Measurements from ENCODE around the gene TRIM72.

DNA sequence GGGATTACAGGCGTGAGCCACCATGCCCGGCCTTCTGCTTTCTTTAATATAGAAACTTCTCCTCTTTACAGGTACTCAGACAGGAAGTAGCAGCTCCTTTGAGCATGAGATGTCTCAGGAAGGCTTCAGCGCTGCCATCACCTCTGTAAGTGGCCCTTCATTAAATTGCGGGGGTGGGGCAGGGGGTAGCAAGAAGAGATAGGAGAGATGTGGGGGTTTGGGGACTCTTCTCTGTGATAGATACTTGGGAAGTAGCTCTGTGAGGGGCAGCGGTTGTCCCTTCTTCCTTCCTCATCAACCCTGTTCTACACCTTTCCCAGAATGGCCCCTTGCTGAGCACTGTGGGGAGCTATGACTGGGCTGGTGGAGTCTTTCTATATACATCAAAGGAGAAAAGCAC lies 62.7 kb downstream of the TRIM72 start:
- TF ChIP-seq, protein P1, sequence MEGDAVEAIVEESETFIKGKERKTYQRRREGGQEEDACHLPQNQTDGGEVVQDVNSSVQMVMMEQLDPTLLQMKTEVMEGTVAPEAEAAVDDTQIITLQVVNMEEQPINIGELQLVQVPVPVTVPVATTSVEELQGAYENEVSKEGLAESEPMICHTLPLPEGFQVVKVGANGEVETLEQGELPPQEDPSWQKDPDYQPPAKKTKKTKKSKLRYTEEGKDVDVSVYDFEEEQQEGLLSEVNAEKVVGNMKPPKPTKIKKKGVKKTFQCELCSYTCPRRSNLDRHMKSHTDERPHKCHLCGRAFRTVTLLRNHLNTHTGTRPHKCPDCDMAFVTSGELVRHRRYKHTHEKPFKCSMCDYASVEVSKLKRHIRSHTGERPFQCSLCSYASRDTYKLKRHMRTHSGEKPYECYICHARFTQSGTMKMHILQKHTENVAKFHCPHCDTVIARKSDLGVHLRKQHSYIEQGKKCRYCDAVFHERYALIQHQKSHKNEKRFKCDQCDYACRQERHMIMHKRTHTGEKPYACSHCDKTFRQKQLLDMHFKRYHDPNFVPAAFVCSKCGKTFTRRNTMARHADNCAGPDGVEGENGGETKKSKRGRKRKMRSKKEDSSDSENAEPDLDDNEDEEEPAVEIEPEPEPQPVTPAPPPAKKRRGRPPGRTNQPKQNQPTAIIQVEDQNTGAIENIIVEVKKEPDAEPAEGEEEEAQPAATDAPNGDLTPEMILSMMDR (IDR thresholded peaks at IDR 0.05): no peak
- no peak for TF ChIP-seq POLR2A (IDR thresholded peaks at IDR 0.05)
